ENCODE results near the gene OR10J1. TPM values are rescaled to one million over a fixed set of nuclear protein-coding genes. Genes with fewer than 3 reads are reported as not detected.

OR10J1 gene
- total RNA-seq, result not detected in 2 replicates

GRCh38 chr1:159439422-159439821 lies at the start of gene OR10J1:
OR10J1 (plus strand) TSS chr1:159439722; CDS start chr1:159439792, 70 bp downstream.

GRCh38 chr1:159431904-159432303 lies 7.6 kb upstream of the OR10J1 start, which contains the start of gene OR10J4:
OR10J4 (plus strand) TSS chr1:159432204.

Other genes starting within 250 kb of the OR10J1 start
- gene ACKR1, start 234.8 kb upstream of the OR10J1 start, total RNA-seq, result not detected in 2 replicates
- gene FCER1A, start 137.4 kb upstream of the OR10J1 start, total RNA-seq, result not detected in 2 replicates
- not detected in 2 replicates for gene OR10J4, start 7.5 kb upstream of the OR10J1 start, total RNA-seq
- not detected in 2 replicates for gene OR10J5, start 96.3 kb downstream of the OR10J1 start, total RNA-seq
- gene APCS, start 148.1 kb downstream of the OR10J1 start, total RNA-seq, result not detected in 2 replicates

All from dermis lymphatic vessel endothelial cell (primary cell).